GM21526 (cell line): ENCODE results near the gene ABCC1.
"Not testable (repeated sequence)": the region's sequence is repeated elsewhere in the genome, so short reads cannot be mapped to it uniquely, and the experiment has no call there.

ENCODE experiments used
- ATAC-seq: cut with Tn5 transposase; IDR thresholded peaks from one replicate; pipeline ENCODE4 v1.9.1; 2021; ENCODE audit warnings: moderate library complexity; ENCODE audit not compliant: unreplicated experiment, low FRiP score

ABCC1 gene

DNA sequence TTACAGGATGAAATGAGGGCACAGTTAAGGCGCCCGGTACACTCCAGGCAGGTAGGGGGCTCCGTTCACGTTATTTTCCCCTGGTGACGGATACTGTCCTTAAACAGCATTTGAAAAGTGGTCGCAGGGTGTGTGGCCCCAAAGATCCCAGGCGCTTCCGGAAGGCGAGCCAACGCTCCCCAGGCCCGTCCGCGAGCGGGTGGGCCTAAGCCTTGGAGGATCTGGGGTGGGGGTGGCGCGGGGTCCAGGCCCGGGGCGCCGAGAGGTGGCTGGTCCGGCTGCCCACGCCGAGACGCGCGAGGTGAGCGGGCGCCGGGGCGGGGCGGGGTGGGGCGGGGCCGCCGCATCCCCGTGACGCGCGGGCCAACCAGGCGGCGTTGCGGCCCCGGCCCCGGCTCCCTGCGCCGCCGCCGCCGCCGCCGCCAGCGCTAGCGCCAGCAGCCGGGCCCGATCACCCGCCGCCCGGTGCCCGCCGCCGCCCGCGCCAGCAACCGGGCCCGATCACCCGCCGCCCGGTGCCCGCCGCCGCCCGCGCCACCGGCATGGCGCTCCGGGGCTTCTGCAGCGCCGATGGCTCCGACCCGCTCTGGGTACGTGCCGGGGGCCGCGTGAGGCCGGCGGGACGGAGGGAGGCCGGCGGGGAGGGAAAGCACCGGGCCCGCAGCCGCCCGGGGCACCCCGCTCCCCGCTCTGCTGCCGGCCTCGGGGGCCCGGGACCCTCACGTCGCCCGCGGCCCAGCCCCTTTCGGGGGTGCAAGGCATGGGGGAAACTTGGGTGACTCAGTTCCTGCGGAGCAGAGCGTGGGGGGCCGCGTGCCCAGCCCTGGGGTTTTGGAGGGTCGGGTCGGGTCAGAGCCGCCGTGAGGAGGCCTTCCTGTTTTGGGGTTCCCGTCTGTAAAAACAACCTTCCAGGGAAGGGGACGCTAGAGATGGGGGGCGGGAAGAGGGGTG is at the start of gene ABCC1:
ABCC1 (plus strand) TSS at position 407 of the 951 bp plus-strand sequence; CDS start at position 543, 136 bp downstream.
- ATAC-seq, result peak; percentile 40

- ATAC-seq, result no peak
Observed at GRCh38 chr16:15900357-15900756, 49.1 kb upstream of the ABCC1 start.

DNA sequence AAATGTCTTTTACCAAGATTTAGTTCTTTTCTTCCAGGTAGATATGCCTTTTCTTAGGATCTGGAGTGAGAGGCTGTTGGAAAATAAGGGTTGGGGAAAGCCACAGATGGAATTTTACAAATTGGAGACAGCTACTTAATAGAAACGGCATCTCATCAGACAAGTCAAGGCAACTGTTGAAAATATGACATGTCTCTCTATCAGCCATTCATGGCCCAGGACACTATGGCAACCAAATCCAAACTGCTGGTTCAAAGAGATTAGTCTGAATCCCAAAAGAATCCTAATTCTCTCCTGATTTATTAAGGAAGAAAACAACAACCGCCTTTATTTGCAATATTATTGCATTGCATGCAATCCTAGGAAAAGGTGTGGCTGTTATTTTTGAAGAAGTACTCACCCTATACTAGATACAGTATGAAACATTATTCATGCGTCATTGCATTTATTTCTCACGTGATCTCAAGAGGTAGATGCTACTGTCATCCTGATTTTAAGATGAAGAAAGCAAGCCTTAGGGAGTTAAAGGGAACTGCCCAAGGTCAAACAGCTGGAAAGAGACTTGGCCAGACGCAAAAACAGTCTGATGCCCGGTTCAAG is 48.4 kb upstream of the ABCC1 start:
- ATAC-seq, result no peak

DNA sequence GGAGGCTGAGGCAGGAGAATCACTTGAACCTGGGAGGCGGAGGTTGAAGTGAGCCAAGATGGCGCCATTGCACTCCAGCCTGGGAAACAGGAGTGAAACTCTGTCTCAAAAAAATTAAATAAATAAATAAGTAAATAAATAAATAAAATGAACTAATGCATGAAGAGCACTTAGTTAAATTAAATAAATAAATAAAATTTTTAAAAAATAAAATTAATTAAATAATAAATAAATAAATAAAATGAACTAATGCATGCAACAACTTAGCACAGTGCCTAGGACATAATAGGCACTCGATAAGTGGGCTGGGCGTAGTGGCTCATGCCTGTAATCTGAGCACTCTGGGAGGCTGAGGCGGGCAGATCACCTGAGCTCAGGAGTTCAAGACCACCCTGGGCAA is 45.5 kb upstream of the ABCC1 start:
- ATAC-seq, result no peak

DNA sequence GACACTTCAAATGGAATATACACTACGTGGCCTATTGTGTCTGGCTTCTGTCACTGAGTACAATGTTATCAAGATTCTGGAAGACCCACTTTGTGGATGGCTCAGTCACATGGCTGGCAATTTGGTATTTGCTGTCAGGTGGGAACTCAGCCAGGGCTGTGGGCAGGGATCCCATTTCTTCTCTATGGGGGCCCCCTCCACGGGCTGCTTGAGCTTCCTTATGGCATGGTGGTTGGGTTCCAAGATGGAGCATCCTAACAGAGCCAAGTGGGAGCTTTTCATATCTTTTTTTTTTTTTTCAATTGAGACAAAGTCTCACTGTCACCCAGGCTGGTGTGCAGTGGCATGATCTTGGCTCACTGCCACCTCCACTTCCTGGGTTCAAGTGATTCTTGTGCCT is 43.0 kb upstream of the ABCC1 start:
- no peak for ATAC-seq

DNA sequence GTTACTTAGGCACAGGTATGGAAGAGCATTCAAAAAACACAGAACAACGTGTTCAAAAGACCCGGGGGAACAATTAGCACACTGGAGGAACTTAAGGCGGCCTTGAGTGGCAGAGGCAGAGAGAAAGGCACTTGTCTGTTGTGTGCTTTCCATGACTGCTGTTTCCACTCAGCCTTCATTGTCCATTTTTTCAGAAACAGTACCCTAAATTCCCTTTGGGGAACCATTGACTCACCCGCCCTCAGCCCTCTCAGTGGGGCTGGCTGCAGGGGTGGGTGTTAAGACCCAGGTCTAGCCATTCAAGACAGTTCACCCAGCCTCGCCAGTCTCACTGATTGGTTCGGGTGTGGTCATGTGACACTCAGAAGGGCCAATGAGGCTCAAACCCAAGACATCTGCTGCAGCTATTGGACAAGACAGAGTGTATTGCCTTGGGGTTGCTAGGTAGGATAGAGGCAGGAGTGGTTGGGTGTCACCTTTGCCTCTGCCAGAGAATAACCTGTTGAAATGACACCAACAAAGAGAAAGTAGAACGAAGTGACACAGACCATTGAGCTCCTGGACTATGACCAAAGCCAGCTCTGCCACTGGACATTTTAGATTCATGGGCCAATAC is 41.4 kb upstream of the ABCC1 start:
- peak; percentile 97 for ATAC-seq

GRCh38 chr16:15911198-15911597 is 38.2 kb upstream of the ABCC1 start:
- ATAC-seq, result no peak

- no peak for ATAC-seq
Observed at GRCh38 chr16:15913046-15913698, 36.2 kb upstream of the ABCC1 start.

DNA sequence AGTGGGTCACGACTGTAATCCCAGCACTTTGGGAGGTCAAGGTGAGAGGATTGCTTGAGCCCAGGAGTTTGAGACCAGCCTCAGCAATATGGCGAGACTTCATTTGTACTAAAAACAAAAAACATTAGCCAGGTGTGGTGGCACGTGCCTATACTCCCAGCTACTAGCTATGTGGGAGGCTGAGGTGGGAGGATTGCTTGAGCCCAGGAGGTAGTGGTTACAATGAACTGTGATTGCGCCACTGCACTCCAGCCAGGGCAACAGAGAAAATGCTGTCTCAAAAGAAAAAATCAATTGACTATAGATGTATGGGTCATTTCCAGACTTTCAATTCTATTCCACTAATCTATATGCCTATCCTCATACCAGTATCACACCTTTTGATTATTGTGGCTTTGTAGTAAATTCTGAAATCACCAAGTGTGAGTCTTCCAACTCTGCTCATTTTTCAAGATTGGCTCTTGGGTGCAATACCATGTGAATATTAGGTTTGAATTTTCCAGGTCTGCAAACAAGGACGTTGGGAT is 33.8 kb upstream of the ABCC1 start:
- ATAC-seq, result no peak

GRCh38 chr16:15916323-15916722 is 33.1 kb upstream of the ABCC1 start:
- no peak for ATAC-seq

DNA sequence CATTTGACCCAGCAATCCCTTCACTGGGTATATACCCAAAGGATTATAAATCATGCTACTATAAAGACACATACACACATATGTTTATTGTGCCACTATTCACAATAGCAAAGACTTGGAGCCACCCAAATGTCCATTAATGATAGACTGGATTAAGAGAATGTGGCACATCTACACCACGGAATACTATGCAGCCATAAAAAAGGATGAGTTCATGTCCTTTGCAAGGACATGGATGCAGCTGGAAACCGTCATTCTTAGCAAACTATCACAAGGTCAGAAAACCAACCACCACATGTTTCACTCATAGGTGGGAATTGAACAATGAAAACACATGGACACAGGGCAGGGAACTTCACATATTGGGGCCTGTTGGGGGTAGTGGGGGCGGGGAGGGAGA is 31.1 kb upstream of the ABCC1 start:
- not testable (repeated sequence) for ATAC-seq

DNA sequence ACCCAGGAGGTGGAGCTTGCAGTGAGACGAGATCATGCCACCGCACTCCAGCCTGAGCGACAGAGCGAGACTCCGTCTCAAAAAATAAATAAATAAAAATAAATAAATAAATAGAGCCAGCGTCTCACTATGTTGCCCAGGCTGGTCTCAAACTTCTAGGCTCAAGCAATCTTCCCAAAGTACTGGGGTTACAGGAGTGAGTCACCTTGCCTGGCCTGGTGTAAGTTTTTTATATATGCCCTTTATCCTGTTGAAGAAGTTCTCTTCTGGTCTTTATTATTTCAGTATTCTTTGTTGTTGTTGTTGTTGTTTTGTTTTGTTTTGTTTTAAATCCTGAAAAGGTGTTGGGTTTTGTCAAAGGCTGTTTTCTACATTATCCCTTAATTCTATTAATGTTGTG is 30.1 kb upstream of the ABCC1 start:
- no peak for ATAC-seq

- no peak for ATAC-seq
Observed at GRCh38 chr16:15924996-15925395, 24.4 kb upstream of the ABCC1 start.

GRCh38 chr16:15925631-15926030 is 23.8 kb upstream of the ABCC1 start:
- no peak for ATAC-seq

- no peak for ATAC-seq
Observed at GRCh38 chr16:15928261-15929104, 20.9 kb upstream of the ABCC1 start.

GRCh38 chr16:15932939-15933338 is 16.5 kb upstream of the ABCC1 start:
- ATAC-seq, result no peak

- no peak for ATAC-seq
Observed at GRCh38 chr16:15933781-15934180, 15.6 kb upstream of the ABCC1 start.

GRCh38 chr16:15934991-15935390 is 14.4 kb upstream of the ABCC1 start:
- no peak for ATAC-seq

GRCh38 chr16:15936809-15937208 is 12.6 kb upstream of the ABCC1 start:
- not testable (repeated sequence) for ATAC-seq
